Measurements from ENCODE around the gene ATXN8OS. TPM values are rescaled to one million over a fixed set of nuclear protein-coding genes. Genes with fewer than 3 reads are reported as not detected.

ATXN8OS gene
- total RNA-seq = not detected

DNA sequence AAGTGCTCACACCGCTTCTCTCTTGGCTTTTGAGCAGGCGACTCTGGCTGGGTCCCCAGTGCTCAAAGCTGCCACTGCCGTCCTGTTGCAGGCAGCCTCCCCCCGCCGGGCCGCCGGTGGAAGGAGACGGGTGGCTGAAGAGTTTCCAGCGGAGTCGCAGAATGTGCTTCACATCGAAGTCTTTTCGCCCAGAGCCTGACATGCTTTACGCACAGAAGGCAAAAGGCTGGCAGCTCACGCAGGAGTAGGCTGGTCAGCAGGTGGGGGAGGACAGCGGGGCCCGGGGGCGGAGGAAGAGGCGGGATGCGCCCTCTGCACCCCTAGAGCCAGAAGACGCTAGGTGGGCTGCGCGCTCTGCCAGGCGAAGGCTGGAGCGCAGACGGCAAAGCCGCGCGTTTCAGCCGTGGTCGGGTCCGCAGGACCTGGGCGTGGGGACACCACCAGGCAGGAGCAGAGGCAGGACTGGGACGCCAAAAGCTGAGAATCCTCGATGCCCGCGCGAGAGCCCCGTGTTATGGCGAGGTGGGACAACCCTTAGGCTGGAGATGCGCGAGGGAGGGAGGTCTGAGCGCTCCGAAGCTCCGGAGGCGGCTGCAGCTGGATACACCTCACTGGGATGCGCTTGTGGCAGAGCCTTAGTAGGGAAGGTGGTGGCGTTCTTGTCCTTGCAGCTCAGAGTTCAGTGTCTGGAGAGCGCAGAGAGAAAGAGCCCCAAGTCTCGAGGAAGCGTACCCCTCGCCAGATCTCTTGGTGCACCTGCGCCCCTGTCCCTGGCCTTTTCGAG lies at the start of gene ATXN8OS:
Gene ATXN8OS (plus strand): TSS at position 329 of the 784 bp plus-strand sequence.

DNA sequence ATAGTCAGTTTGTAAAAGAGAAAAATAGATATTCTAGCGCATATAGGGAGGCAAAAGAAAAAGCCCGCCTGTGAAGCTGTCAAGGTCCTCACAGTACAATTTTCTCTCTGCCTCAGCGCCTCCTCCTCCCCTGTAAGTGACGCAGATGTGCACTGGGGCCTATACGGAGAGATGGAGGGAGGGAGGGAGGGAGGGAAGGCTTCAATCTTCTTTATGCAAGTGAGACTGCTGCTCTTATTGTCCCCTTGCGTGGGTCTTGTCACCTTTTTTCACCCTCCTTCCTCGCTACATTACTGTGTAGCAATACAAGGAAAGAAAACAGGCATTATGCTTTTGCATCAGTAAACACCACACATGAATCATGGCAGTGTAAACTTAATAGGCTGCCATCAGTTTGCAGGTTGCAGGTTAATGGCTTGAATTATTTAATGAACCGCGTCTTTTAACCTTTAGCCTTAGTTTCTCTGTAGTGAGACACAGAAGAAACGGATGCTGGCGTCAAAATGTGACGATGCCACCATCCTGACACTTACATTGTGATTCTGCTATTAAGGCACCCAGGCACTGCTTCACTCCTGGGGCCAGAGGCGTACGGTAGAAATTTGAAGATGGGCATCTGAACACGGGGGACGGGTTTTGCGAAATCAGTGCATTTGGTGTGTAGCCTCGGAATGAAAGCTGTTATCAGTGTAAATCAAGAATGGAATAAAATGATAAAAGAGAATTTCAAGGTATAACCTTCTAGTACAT lies 905 bp downstream of the ATXN8OS start, which contains the start of gene KLHL1:
Gene KLHL1 (minus strand): TSS at position 97 of the 750 bp plus-strand sequence. CDS start 753 bp downstream, outside the sequence.

Other genes with a start within 250 kb of the ATXN8OS start
- not detected for gene KLHL1, start 626 bp downstream of the ATXN8OS start, total RNA-seq